ENCODE measurements around the gene HES2. TPM values are rescaled to one million over a fixed set of nuclear protein-coding genes. Genes with fewer than 3 reads are reported as not detected.

HES2 gene
- total and polyA plus RNA-seq, 4 donors: 0.10 TPM; not detected in 3

GRCh38 chr1:6391951-6392808 is 27.5 kb downstream of the HES2 start:
- Histone ChIP-seq H3K4me3 (ENCODE audit: low read depth in 1 of 3, low read length in 3 of 3) (peak overlapping the region in 2 of 3 donors; percentile 32 to 83), H3K36me3 (ENCODE audit: control insufficient read depth in 4 of 4, insufficient read depth in 3 of 4, low read depth in 1 of 4, low read length in 3 of 4) (no peaks in the 10 kb centered on the region), H3K27me3 (ENCODE audit: control insufficient read depth in 4 of 4, insufficient read depth in 4 of 4, low read length in 3 of 4) (no peaks in the 10 kb centered on the region), H3K4me1 (ENCODE audit: control insufficient read depth in 4 of 4, insufficient read depth in 4 of 4, low read length in 3 of 4) (peaks cover 3 to 20% (median 15%) of the 10 kb centered on the region in 4 donors), H3K27ac (ENCODE audit: low read depth in 1 of 2, low read length in 2 of 2) (no peak overlapping the region), H3K9me3 (ENCODE audit: control insufficient read depth in 4 of 4, low read length in 3 of 4) (no peaks in the 10 kb centered on the region), H3K9ac (ENCODE audit: low read depth in 1 of 2, low read length in 2 of 2) (no peak overlapping the region)
- TF ChIP-seq EGR1 (IDR thresholded peaks at IDR 0.05; ENCODE audit: low read depth in 2 of 2): no peak
- TF ChIP-seq FOXA2 (IDR thresholded peaks at IDR 0.05): no peak
- TF ChIP-seq MAX (IDR thresholded peaks at IDR 0.05): no peak
- TF ChIP-seq TAF1 (conservative IDR thresholded peaks at IDR 0.05): no peak
- no peak for DNase-seq (ENCODE audit: low spot score)
- 42% methylated on average over 16 of the region's 16 CpGs for WGBS

- DNase-seq (ENCODE audit: low spot score): no peak
- H3K4me3 ChIP-seq (ENCODE audit: low read depth in 1 of 3, low read length in 3 of 3): no peak overlapping the region
- no peak for TF ChIP-seq CTCF (IDR thresholded peaks at IDR 0.05; ENCODE audit: low read depth, low read length, missing input control)
- TF ChIP-seq REST (IDR thresholded peaks at IDR 0.05): no peak
- TF ChIP-seq YY1 (IDR thresholded peaks at IDR 0.05): no peak
- no peak for TF ChIP-seq FOXA2 (IDR thresholded peaks at IDR 0.05)
- no peak for TF ChIP-seq TAF1 (conservative IDR thresholded peaks at IDR 0.05)
- TF ChIP-seq ATF3 (IDR thresholded peaks at IDR 0.05): no peak
- no peak for TF ChIP-seq JUND (IDR thresholded peaks at IDR 0.05)
- TF ChIP-seq HNF4A (conservative IDR thresholded peaks at IDR 0.05): no peak
- no peak for TF ChIP-seq FOXA1 (IDR thresholded peaks at IDR 0.05)
- TF ChIP-seq RXRA (IDR thresholded peaks at IDR 0.05): no peak
- no peak for TF ChIP-seq NR2F2 (IDR thresholded peaks at IDR 0.05)
Observed at GRCh38 chr1:6389971-6390370, 29.7 kb downstream of the HES2 start.

More at GRCh38 chr1:6389971-6390370, 29.7 kb downstream of the HES2 start:
- Histone ChIP-seq H3K4me1 (ENCODE audit: control insufficient read depth in 4 of 4, insufficient read depth in 4 of 4, low read length in 3 of 4) (peaks cover 3 to 20% (median 15%) of the 10 kb centered on the region in 4 donors), H3K27ac (ENCODE audit: low read depth in 1 of 2, low read length in 2 of 2) (no peak overlapping the region), H3K36me3 (ENCODE audit: control insufficient read depth in 4 of 4, insufficient read depth in 3 of 4, low read depth in 1 of 4, low read length in 3 of 4) (no peaks in the 10 kb centered on the region), H3K9ac (ENCODE audit: low read depth in 1 of 2, low read length in 2 of 2) (no peak overlapping the region), H3K27me3 (ENCODE audit: control insufficient read depth in 4 of 4, insufficient read depth in 4 of 4, low read length in 3 of 4) (no peaks in the 10 kb centered on the region), H3K9me3 (ENCODE audit: control insufficient read depth in 4 of 4, low read length in 3 of 4) (no peaks in the 10 kb centered on the region)
- 91% methylated on average over 9 of the region's 9 CpGs for WGBS

Data from liver (tissue), 9 donors.